HEK293 (cell line): ENCODE data around the gene PTPRG.

Experiments used
- CTCF ChIA-PET: fragments of 350-600 bp; formaldehyde crosslinking; extraction: SDS; loops from one replicate; lab custom pipeline; 2021; ENCODE audit warnings: antibody characterized with exemption; lab: Yijun Ruan, JAX
- POLR2A ChIA-PET: fragments of 300-600 bp; formaldehyde crosslinking; extraction: SDS; loops from one replicate; lab custom pipeline; 2020; ENCODE audit warnings: antibody characterized with exemption, inconsistent platforms; lab: Yijun Ruan, JAX
- H3K27ac ChIP-seq: fragments of 200-500 bp; sonication (Bioruptor generic); 2 replicates; pipeline ENCODE4 v1.5.1; 2014; ENCODE audit warnings: low read depth, low read length, control low read depth, inconsistent platforms; ENCODE audit errors: extremely low read depth
- H3K36me3 ChIP-seq, 2 experiments: fragments of 200-500 bp in 1 of 2; sonication (Bioruptor generic) in 1 of 2; 1 replicate in 1 of 2; 2 replicates in 1 of 2; pipeline ENCODE4 v1.5.1; 2014 to 2017; ENCODE audit warnings: inconsistent platforms in 2 of 2, low read length in 2 of 2; ENCODE audit not compliant: control insufficient read depth in 2 of 2, insufficient read depth in 1 of 2
- H3K4me1 ChIP-seq: fragments of 200-500 bp; sonication (Bioruptor generic); 2 replicates; pipeline ENCODE4 v1.5.1; 2014; ENCODE audit warnings: mild to moderate bottlenecking, low read length, inconsistent platforms; ENCODE audit not compliant: control insufficient read depth, insufficient read depth
- H3K4me3 ChIP-seq: 2 replicates; pipeline ENCODE4 v1.5.1; 2011; ENCODE audit warnings: low read depth, mild to moderate bottlenecking, control low read depth, low read length, moderate library complexity
- H3K9me3 ChIP-seq: fragments of 200-500 bp; sonication (Bioruptor generic); 2 replicates; pipeline ENCODE4 v1.5.1; 2014; ENCODE audit warnings: low read depth, low read length, inconsistent platforms; ENCODE audit not compliant: control insufficient read depth, insufficient read depth
- AEBP2 ChIP-seq: fragments of 450-650 bp; formaldehyde crosslinking; IDR thresholded peaks from 2 replicates; pipeline ENCODE4 v1.5.1; 2016; ENCODE audit warnings: missing biosample characterization, missing genetic modification characterization, borderline replicate concordance
- IKZF3 ChIP-seq: fragments of 450-650 bp; IDR thresholded peaks from 2 replicates; pipeline ENCODE4 v1.5.0; 2018; ENCODE audit warnings: missing biosample characterization, mild to moderate bottlenecking, missing genetic modification characterization, moderate library complexity
- MEIS1 ChIP-seq: sonication (generic); formaldehyde crosslinking; IDR thresholded peaks from 2 replicates; pipeline ENCODE4 v1.8.1; 2022; ENCODE audit warnings: missing genetic modification reagents, mild to moderate bottlenecking, borderline replicate concordance
- TSHZ1 ChIP-seq: fragments of 450-650 bp; formaldehyde crosslinking; IDR thresholded peaks from 2 replicates; pipeline ENCODE4 v1.5.1; 2016; ENCODE audit warnings: missing biosample characterization, missing genetic modification characterization, borderline replicate concordance
- ZFP3 ChIP-seq: fragments of 450-650 bp; formaldehyde crosslinking; IDR thresholded peaks from 2 replicates; pipeline ENCODE4 v1.5.1; 2016; ENCODE audit warnings: low read depth, missing biosample characterization, missing genetic modification characterization
- ZNF175 ChIP-seq: fragments of 450-650 bp; formaldehyde crosslinking; IDR thresholded peaks from 2 replicates; pipeline ENCODE4 v1.5.1; 2016; ENCODE audit warnings: missing biosample characterization, missing genetic modification characterization
- ZNF202 ChIP-seq: fragments of 450-650 bp; formaldehyde crosslinking; IDR thresholded peaks from 2 replicates; pipeline ENCODE4 v1.5.1; 2016; ENCODE audit warnings: missing biosample characterization, missing genetic modification characterization, borderline replicate concordance
- ZNF23 ChIP-seq: fragments of 450-650 bp; formaldehyde crosslinking; IDR thresholded peaks from 2 replicates; pipeline ENCODE4 v1.5.1; 2016; ENCODE audit warnings: missing biosample characterization, missing genetic modification characterization, borderline replicate concordance
- ZNF350 ChIP-seq: fragments of 450-650 bp; formaldehyde crosslinking; IDR thresholded peaks from 2 replicates; pipeline ENCODE4 v1.5.0; 2017; ENCODE audit warnings: missing biosample characterization, mild to moderate bottlenecking, missing genetic modification characterization
- ZNF529 ChIP-seq: fragments of 450-650 bp; formaldehyde crosslinking; IDR thresholded peaks from 2 replicates; pipeline ENCODE4 v1.5.1; 2017; ENCODE audit warnings: missing genetic modification characterization, missing biosample characterization; ENCODE audit not compliant: insufficient replicate concordance
- ZNF660 ChIP-seq: fragments of 450-650 bp; IDR thresholded peaks from 2 replicates; pipeline ENCODE4 v1.5.1; 2018; ENCODE audit warnings: missing biosample characterization, mild to moderate bottlenecking, missing genetic modification characterization
- ZNF747 ChIP-seq: fragments of 450-650 bp; formaldehyde crosslinking; IDR thresholded peaks from 2 replicates; pipeline ENCODE4 v1.5.1; 2016; ENCODE audit warnings: missing biosample characterization, missing genetic modification characterization
- ZNF776 ChIP-seq: fragments of 450-650 bp; formaldehyde crosslinking; IDR thresholded peaks from 2 replicates; pipeline ENCODE4 v1.5.0; 2017; ENCODE audit warnings: missing biosample characterization, missing genetic modification characterization, borderline replicate concordance
- ZSCAN18 ChIP-seq: fragments of 450-650 bp; formaldehyde crosslinking; IDR thresholded peaks from 2 replicates; pipeline ENCODE4 v1.5.1; 2016; ENCODE audit warnings: missing biosample characterization, missing genetic modification characterization
- TF ChIP-seq, protein P1 (sequence below): fragments of 450-650 bp; formaldehyde crosslinking; IDR thresholded peaks from 2 replicates; pipeline ENCODE4 v1.5.1; 2016; ENCODE audit warnings: missing biosample characterization, missing genetic modification characterization

The PTPRG gene

DNA sequence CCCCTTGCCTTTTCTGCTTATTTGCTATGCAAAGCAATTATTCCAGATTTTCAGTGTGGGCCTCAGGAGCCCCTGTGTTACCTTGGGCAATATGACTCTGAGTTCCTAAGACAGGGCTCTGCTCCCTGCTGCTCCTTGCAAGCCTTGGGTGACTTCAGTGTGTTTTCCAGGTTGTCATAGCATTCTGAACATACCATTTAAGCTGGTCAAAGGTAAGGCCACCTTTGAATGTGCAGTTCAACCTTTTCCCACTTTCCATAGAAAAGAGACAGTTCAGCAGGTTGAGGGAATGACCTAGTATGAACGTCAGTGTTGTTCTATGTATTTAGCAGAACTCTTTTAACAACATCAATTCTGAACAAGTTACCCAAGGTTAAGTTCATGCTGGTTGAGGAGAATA lies 302.2 kb downstream of the PTPRG start:
- H3K27ac ChIP-seq: no peak overlapping the region
- H3K36me3 ChIP-seq: no peaks in the 10 kb centered on the region
- POLR2A ChIA-PET: no interaction called here
- CTCF ChIA-PET: no interaction called here
- no peak overlapping the region for H3K4me3 ChIP-seq
- no peaks in the 10 kb centered on the region for H3K9me3 ChIP-seq
- TF ChIP-seq ZNF23 (tag by site-specific recombination) (no peak), ZNF529 (tag by site-specific recombination) (no peak), IKZF3 (tag by site-specific recombination) (no peak), ZFP3 (tag by site-specific recombination) (no peak), ZNF660 (tag by site-specific recombination) (no peak)
- no peaks in the 10 kb centered on the region for H3K4me1 ChIP-seq

DNA sequence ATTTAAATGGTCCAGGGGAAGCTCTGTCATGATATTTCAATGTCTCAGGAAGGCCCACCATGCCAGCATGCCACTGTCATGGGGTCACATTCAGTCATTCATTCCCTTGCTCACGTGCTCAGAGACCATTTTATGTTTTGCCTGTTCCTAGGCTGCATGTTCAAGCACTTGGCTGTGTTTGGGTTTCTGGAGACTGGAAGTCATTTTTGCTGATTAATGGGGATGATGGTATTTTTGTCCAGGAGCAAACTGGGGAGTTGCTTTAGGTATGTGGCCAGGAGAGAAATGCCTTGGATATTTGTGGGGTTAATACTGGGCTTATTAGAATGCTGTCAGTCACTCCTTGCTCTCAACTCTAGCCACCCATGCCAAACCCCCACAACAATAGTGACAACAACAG lies 303.5 kb downstream of the PTPRG start:
- H3K9me3 ChIP-seq: no peaks in the 10 kb centered on the region
- ChIA-PET POLR2A (no interaction called here), CTCF (interaction anchor here (0.6 kb wide), 1 partner anchor 44 kb away, joined by 7 read pairs; no protein-coding TSS in a partner anchor)
- TF ChIP-seq, protein P1, sequence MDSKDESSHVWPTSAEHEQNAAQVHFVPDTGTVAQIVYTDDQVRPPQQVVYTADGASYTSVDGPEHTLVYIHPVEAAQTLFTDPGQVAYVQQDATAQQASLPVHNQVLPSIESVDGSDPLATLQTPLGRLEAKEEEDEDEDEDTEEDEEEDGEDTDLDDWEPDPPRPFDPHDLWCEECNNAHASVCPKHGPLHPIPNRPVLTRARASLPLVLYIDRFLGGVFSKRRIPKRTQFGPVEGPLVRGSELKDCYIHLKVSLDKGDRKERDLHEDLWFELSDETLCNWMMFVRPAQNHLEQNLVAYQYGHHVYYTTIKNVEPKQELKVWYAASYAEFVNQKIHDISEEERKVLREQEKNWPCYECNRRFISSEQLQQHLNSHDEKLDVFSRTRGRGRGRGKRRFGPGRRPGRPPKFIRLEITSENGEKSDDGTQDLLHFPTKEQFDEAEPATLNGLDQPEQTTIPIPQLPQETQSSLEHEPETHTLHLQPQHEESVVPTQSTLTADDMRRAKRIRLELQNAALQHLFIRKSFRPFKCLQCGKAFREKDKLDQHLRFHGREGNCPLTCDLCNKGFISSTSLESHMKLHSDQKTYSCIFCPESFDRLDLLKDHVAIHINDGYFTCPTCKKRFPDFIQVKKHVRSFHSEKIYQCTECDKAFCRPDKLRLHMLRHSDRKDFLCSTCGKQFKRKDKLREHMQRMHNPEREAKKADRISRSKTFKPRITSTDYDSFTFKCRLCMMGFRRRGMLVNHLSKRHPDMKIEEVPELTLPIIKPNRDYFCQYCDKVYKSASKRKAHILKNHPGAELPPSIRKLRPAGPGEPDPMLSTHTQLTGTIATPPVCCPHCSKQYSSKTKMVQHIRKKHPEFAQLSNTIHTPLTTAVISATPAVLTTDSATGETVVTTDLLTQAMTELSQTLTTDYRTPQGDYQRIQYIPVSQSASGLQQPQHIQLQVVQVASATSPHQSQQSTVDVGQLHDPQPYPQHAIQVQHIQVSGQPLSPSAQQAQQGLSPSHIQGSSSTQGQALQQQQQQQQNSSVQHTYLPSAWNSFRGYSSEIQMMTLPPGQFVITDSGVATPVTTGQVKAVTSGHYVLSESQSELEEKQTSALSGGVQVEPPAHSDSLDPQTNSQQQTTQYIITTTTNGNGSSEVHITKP (tag by site-specific recombination): no peak
- no peak for TF ChIP-seq ZSCAN18 (tag by site-specific recombination)
- no peak for TF ChIP-seq ZNF747 (tag by site-specific recombination)
- no peak for TF ChIP-seq ZNF350 (tag by site-specific recombination)
- TF ChIP-seq TSHZ1 (tag by site-specific recombination): no peak
- no peaks in the 10 kb centered on the region for H3K4me1 ChIP-seq
- no peaks in the 10 kb centered on the region for H3K36me3 ChIP-seq
- H3K4me3 ChIP-seq: no peak overlapping the region
- H3K27ac ChIP-seq: no peak overlapping the region

- Histone ChIP-seq H3K9me3 (no peaks in the 10 kb centered on the region), H3K4me3 (no peak overlapping the region), H3K4me1 (no peaks in the 10 kb centered on the region), H3K36me3 (no peaks in the 10 kb centered on the region), H3K27ac (no peak overlapping the region)
- POLR2A ChIA-PET: no interaction called here
- CTCF ChIA-PET: no interaction called here
- TF ChIP-seq MEIS1 (no peak), ZNF202 (tag by site-specific recombination) (no peak), AEBP2 (no peak), ZNF175 (tag by site-specific recombination) (no peak), ZNF776 (tag by site-specific recombination) (no peak)
Observed at GRCh38 chr3:61865466-61866152, 304.2 kb downstream of the PTPRG start.
